Astrocyte (in vitro differentiated cells and primary cell): ENCODE measurements around the gene CSK. TPM values are rescaled to one million over a fixed set of nuclear protein-coding genes. Genes with fewer than 3 reads are reported as not detected.

ENCODE experiments used
- DNase-seq: peaks from one replicate; pipeline ENCODE4 v3.0.0-alpha.2; 2010; ENCODE audit warnings: low read depth
- FAIRE-seq: peaks from 2 replicates; lab custom pipeline; 2011; peaks lifted over from hg19 to GRCh38; lab: Jason Lieb, UNC
- H2AFZ ChIP-seq: 2 replicates; pipeline ENCODE4 v1.6.0; 2012; ENCODE audit warnings: low read depth, low read length, inconsistent platforms
- H3K27ac ChIP-seq: 2 replicates; pipeline ENCODE4 v1.5.1; 2011; ENCODE audit warnings: low read depth, low read length, inconsistent platforms
- H3K27me3 ChIP-seq: 2 replicates; pipeline ENCODE4 v1.6.0; 2011; ENCODE audit warnings: low read length, inconsistent platforms; ENCODE audit not compliant: insufficient read depth
- H3K36me3 ChIP-seq: 2 replicates; pipeline ENCODE4 v1.5.1; 2011; ENCODE audit warnings: low read length, inconsistent platforms; ENCODE audit not compliant: insufficient read depth
- H3K4me1 ChIP-seq: 2 replicates; pipeline ENCODE4 v1.5.1; 2011; ENCODE audit warnings: low read length, inconsistent platforms; ENCODE audit not compliant: insufficient read depth
- H3K4me2 ChIP-seq: 2 replicates; pipeline ENCODE4 v1.6.0; 2012; ENCODE audit warnings: low read length, inconsistent platforms
- H3K4me3 ChIP-seq: 2 replicates; pipeline ENCODE4 v1.5.1; 2011; ENCODE audit warnings: low read depth, mild to moderate bottlenecking, low read length, inconsistent platforms; ENCODE audit not compliant: insufficient read depth
- H3K79me2 ChIP-seq: 2 replicates; pipeline ENCODE4 v1.6.0; 2012; ENCODE audit warnings: mild to moderate bottlenecking, low read length, inconsistent platforms; ENCODE audit not compliant: insufficient read depth
- H3K9ac ChIP-seq: 2 replicates; pipeline ENCODE4 v1.6.0; 2012; ENCODE audit warnings: mild to moderate bottlenecking, low read length, inconsistent platforms
- H3K9me3 ChIP-seq: 2 replicates; pipeline ENCODE4 v1.5.1; 2012; ENCODE audit warnings: low read depth, mild to moderate bottlenecking, low read length, inconsistent platforms; ENCODE audit not compliant: insufficient read depth
- H4K20me1 ChIP-seq: 2 replicates; pipeline ENCODE4 v1.6.0; 2012; ENCODE audit warnings: low read length, inconsistent platforms; ENCODE audit not compliant: insufficient read depth
- H3K27ac Mint-ChIP-seq: one replicate; pipeline ENCODE4 v1.8.0; 2021; ENCODE audit warnings: mild to moderate bottlenecking, mixed read lengths; ENCODE audit not compliant: unreplicated experiment
- H3K27me3 Mint-ChIP-seq: one replicate; pipeline ENCODE4 v1.8.0; 2021; ENCODE audit warnings: low read depth, mixed read lengths; ENCODE audit not compliant: unreplicated experiment
- H3K36me3 Mint-ChIP-seq: one replicate; pipeline ENCODE4 v1.8.0; 2021; ENCODE audit warnings: low read depth, mixed read lengths; ENCODE audit not compliant: unreplicated experiment
- H3K4me1 Mint-ChIP-seq: one replicate; pipeline ENCODE4 v1.8.0; 2021; ENCODE audit warnings: low read depth, mixed read lengths; ENCODE audit not compliant: unreplicated experiment
- H3K4me3 Mint-ChIP-seq: one replicate; pipeline ENCODE4 v1.8.0; 2021; ENCODE audit warnings: mild to moderate bottlenecking, moderate library complexity, mixed read lengths; ENCODE audit not compliant: unreplicated experiment
- H3K9me3 Mint-ChIP-seq: one replicate; pipeline ENCODE4 v1.8.0; 2021; ENCODE audit warnings: mild to moderate bottlenecking, mixed read lengths; ENCODE audit not compliant: unreplicated experiment
- CTCF ChIP-seq: IDR thresholded peaks from 2 replicates; pipeline ENCODE4 v1.5.1; 2011; ENCODE audit warnings: low read depth, mild to moderate bottlenecking, inconsistent platforms, low read length, moderate library complexity; ENCODE audit not compliant: insufficient read depth
- EZH2 ChIP-seq: IDR thresholded peaks from 2 replicates; pipeline ENCODE4 v1.6.1; 2012; ENCODE audit warnings: mild to moderate bottlenecking, low read length, inconsistent platforms; ENCODE audit not compliant: insufficient read depth
- total RNA-seq: library from RNA; stranded (reverse); gene quantifications from 2 replicates; pipeline ENCODE4 v1.2.1, GENCODE V29; 2021

CSK gene
- total RNA-seq, 1 donor from 2014 or later = 49.8 TPM

DNA sequence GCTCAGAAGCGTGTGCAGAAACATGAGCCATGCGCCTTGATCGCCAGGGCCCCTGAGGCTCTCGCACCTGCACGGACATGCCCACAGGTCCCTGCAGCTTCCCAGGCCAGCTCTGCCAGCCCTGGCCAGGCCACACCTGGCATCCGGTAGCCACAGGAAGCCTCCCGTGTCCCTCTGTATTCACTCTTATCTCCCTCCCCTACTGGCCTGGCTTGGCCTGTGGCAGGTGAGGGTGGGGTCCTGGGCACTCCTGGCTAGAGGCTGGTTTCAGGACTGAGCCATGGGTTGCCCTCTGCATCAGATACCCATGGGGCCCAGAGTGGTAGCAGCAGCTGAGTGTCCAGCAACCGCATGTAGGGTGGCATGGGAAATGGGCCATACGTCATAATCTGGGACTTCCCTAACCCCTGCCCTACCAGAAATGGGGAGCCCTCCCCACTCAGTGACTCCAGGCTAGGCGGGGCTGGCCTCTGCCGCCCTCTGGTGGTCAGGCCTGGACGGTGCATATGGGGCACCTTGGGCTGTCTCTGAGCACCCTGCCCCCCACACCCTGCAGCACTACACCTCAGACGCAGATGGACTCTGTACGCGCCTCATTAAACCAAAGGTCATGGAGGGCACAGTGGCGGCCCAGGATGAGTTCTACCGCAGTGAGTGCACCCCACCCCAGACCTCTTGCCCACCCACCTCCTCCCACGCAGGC is 18.1 kb downstream of the CSK start:
- no peak overlapping the region for H3K4me2 ChIP-seq
- H3K4me3 ChIP-seq = no peak overlapping the region
- no peaks in the 10 kb centered on the region for H3K27me3 Mint-ChIP-seq
- no peak overlapping the region for H3K9ac ChIP-seq
- no peak overlapping the region for H3K4me3 Mint-ChIP-seq
- DNase-seq (no peak), FAIRE-seq (no peak)
- peaks cover 4% of the 10 kb centered on the region for H3K36me3 Mint-ChIP-seq
- H3K9me3 Mint-ChIP-seq = no peaks in the 10 kb centered on the region
- TF ChIP-seq CTCF (peak; percentile 77), EZH2 (no peak)
- H3K9me3 ChIP-seq = no peaks in the 10 kb centered on the region
- no peaks in the 10 kb centered on the region for H3K4me1 ChIP-seq
- H3K27ac ChIP-seq = no peak overlapping the region
- peaks cover 57% of the 10 kb centered on the region for H4K20me1 ChIP-seq
- no peak overlapping the region for H2AFZ ChIP-seq
- H3K4me1 Mint-ChIP-seq = peaks cover 1% of the 10 kb centered on the region
- no peaks in the 10 kb centered on the region for H3K27me3 ChIP-seq
- H3K27ac Mint-ChIP-seq = no peak overlapping the region
- H3K79me2 ChIP-seq = peaks cover 40% of the 10 kb centered on the region
- H3K36me3 ChIP-seq = peaks cover 6% of the 10 kb centered on the region

GRCh38 chr15:74800559-74801094 is 18.7 kb downstream of the CSK start:
- Mint-ChIP-seq H3K9me3 (no peaks in the 10 kb centered on the region), H3K27ac (no peak overlapping the region), H3K27me3 (no peaks in the 10 kb centered on the region), H3K4me1 (no peaks in the 10 kb centered on the region), H3K4me3 (no peak overlapping the region), H3K36me3 (peaks cover 4% of the 10 kb centered on the region)
- H3K4me3 ChIP-seq = no peak overlapping the region
- no peak overlapping the region for H3K9ac ChIP-seq
- H3K9me3 ChIP-seq = no peaks in the 10 kb centered on the region
- peaks cover 6% of the 10 kb centered on the region for H3K36me3 ChIP-seq
- no peak overlapping the region for H3K4me2 ChIP-seq
- no peak overlapping the region for H3K27ac ChIP-seq
- no peaks in the 10 kb centered on the region for H3K27me3 ChIP-seq
- H3K79me2 ChIP-seq = peaks cover 34% of the 10 kb centered on the region
- no peak for TF ChIP-seq CTCF
- no peak for TF ChIP-seq EZH2
- DNase-seq (no peak), FAIRE-seq (no peak)
- H2AFZ ChIP-seq = no peak overlapping the region
- H3K4me1 ChIP-seq = no peaks in the 10 kb centered on the region
- H4K20me1 ChIP-seq = peaks cover 51% of the 10 kb centered on the region
